Measurements from ENCODE around the gene NLRP5.
"Not testable (repeated sequence)": the region's sequence is repeated elsewhere in the genome, so short reads cannot be mapped to it uniquely, and the experiment has no call there.

NLRP5 gene

DNA sequence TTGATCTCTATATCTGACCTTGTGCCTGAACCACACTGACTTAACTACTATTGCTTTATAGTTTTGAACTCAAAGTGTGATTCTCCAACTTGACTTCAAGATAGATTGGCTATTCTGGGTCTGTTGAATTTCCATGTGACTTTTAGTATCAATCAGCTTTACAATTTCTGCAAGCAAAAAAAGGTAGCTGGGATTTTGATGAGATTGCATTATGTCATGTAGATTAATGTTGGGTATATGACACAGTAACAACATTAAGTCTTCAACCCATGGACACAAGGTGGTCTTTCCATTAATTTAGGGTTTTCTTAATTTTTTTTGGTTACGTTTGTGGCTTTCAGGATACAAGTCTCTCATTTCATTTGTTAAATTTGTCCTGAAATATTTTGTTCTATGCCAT is 28.2 kb downstream of the NLRP5 start:
- DNase-seq (ENCODE audit: insufficient read length, low spot score) (no peak), FAIRE-seq (no peak)
- TF ChIP-seq CTCF (IDR thresholded peaks at IDR 0.05; ENCODE audit: insufficient read depth, missing control alignments), result no peak

- no peak for TF ChIP-seq CTCF (IDR thresholded peaks at IDR 0.05; ENCODE audit: insufficient read depth, missing control alignments)
- no peak for FAIRE-seq
- DNase-seq (ENCODE audit: insufficient read length, low spot score), result no peak
Observed at GRCh38 chr19:56015756-56016155, 29.2 kb downstream of the NLRP5 start.

DNA sequence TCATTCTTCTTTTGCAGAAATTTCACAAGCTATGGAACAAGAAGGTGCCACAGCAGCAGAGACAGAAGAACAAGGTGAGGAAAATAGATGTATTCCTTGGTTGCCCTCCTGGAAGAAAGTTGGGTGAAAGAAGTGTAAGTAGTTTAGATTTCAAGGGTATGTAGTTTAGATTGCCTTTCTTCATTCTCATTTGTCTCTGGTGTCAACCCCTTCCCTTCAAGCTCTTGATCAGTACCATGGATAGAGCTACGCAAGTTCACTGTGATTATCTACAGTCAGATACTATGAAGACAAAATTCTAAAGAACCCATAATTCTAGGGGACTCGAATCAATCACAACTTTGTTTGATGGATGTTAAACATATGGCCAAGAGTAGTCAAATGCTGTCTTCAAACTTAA is 32.8 kb downstream of the NLRP5 start:
- not testable (repeated sequence) for FAIRE-seq

GRCh38 chr19:56020355-56020975 is 33.9 kb downstream of the NLRP5 start:
- FAIRE-seq, result not testable (repeated sequence)

More for the DNA sequence above, 32.8 kb downstream of the NLRP5 start:
- DNase-seq (ENCODE audit: insufficient read length, low spot score), result not testable (repeated sequence)

GRCh38 chr19:56026769-56027168 is 40.2 kb downstream of the NLRP5 start:
- DNase-seq (ENCODE audit: insufficient read length, low spot score), result no peak
- no peak for TF ChIP-seq CTCF (IDR thresholded peaks at IDR 0.05; ENCODE audit: insufficient read depth, missing control alignments)
- FAIRE-seq, result no peak

More at GRCh38 chr19:56020355-56020975, 33.9 kb downstream of the NLRP5 start:
- not testable (repeated sequence) for DNase-seq (ENCODE audit: insufficient read length, low spot score)

GRCh38 chr19:56053596-56053995 is 67.0 kb downstream of the NLRP5 start:
- TF ChIP-seq CTCF (IDR thresholded peaks at IDR 0.05; ENCODE audit: insufficient read depth, missing control alignments), result no peak
- DNase-seq (ENCODE audit: insufficient read length, low spot score), result no peak
- FAIRE-seq, result no peak

GRCh38 chr19:56066152-56067023 is 79.8 kb downstream of the NLRP5 start:
- peak; percentile 72 for TF ChIP-seq CTCF (IDR thresholded peaks at IDR 0.05; ENCODE audit: insufficient read depth, missing control alignments)
- DNase-seq (ENCODE audit: insufficient read length, low spot score) (peak; percentile 70), FAIRE-seq (no peak)

- no peak for TF ChIP-seq CTCF (IDR thresholded peaks at IDR 0.05; ENCODE audit: insufficient read depth, missing control alignments)
- DNase-seq (ENCODE audit: insufficient read length, low spot score) (no peak), FAIRE-seq (no peak)
Observed at GRCh38 chr19:56069642-56070041, 83.1 kb downstream of the NLRP5 start.

All from D721Med (cell line).